Measurements from ENCODE around the gene ALAD.
A peak's percentile ranks its signal among the peaks of the same experiment; 100 is the strongest.
"Not testable (repeated sequence)": the region's sequence is repeated elsewhere in the genome, so short reads cannot be mapped to it uniquely, and the experiment has no call there.

The ALAD gene

DNA sequence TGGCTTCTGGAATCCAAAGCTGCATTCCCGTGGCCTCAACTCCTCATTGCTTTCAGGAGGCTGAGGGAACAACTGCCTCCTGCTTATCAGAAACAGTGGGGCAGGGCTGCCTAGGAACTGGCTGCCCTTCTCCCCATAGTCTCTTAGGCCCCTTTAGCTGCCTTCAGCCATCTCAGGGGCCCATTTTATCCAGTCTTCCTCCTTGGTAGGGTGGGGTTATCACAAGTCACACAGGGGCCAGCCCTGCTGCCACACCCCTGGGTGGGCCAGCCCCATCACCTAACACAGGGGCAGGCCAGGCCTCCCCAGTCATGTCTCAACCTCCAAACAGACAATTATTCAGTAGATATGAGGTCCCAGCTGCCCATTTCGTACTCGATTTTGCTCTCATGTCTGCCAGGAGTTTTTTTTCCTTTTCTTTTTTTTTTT lies 3.9 kb downstream of the ALAD start:
- DNase-seq: no peak

DNA sequence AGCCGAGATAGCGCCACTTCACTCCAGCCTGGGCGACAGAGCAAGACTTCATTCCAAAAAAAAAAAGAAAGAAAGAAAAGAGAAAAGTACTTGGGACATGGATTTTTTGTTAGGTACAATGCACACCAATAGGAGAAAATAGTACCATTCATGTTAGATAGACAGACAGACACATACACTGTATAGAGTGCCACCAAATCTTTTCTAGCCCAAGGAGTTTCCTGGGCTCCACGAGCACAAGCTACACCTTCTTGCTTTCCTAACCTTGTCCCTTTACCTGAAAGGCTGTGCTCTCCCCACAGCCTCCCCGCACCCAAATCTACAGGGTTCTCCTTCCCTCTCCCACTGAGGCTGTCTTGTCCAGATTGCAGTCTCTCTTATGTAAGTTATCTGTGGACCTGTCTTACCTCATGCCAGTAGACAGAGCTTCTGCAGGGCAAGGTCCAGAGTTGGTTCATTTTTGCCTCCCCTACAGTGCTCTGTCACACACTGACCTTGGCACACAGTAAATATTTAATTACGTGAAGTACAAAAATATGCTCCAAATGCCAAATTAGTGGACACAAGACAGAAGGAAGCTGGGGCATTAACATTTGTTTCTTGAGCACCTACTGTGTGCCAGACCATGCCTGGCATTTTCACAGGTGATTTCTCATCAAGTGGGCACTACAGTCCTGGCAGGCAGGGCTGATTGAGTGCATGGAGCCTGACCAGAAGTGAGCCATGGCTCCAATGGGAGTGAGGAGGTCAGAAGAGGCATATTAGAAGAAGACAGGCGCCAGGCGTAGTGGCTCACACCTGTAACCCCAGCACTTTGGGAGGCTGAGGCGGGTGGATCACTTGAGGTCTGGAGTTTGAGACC lies 5.9 kb downstream of the ALAD start:
- no peak for DNase-seq

DNA sequence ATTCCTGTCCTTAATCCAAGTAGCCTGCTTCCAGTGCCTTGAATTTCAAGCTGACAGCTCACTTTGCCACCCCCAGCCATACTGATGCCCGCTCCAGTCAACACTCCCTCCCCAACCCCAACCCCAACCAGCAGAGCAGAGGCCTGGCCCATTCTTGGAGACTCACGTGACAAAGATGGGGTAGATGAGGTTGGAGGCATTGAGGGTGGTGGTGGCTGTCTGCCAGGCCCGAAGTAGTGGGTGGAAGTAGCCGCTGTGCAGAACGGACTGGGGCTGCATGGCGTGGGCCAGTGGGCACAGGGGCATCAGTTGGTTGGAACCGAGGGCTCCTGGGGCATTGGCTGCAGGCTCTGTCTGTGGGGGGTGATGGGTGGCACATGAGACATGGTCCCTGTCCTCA lies 7.8 kb downstream of the ALAD start:
- no peak for DNase-seq

DNA sequence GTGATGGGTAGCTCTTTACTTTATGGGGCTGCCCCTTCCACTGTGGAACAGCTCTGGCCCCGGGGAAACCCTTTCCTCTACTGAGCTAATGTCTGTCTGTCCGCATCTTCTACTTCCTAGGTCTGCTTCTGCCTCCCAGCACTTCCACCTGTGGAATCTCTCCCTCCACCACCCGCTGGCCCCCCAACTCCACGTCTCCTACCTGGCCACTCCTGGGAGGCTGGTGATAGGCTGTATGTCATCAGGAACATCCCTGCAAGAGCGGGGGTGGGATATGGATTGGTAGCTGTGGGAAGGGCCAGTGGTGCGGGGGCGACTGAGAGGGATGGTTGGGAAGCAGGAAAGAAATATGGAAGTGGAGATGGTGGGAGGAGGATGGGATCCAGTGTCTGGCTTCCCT lies 9.2 kb downstream of the ALAD start:
- no peak for DNase-seq

DNA sequence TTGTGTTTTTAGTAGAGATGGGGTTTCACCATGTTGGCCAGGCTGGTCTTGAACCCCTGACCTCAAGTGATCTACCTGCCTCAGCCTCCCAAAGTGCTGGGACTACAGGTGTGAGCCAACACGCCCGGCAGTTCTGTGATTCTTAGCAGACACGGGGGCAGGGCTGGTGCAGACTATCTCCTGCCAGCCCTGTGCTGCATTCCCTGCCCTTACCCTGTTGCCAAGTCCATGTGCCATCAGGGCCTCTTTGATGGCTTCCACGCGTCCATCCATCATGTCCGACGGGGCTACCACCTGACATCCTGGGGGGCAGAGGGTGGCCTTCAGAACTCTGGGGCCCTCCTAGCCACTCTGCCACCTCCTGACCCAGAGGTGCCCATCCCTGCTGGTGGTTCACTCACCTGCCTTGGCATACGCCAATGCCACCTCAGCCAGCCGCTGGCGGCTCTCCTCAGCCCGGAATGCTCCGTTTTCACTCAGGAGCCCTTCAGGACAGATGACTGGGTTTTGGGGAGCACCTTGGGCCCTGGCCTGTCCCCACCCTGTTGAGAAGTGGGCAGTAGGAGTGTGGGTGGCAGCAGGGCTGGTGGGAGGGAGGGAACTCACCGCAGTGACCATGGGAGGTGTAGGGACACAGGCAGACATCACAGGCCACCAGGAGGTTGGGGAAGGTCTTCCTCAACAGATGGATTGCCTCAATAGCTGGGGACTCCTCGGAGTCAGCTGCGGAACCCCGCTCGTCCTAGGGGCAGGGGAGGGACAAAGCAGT lies 10.7 kb downstream of the ALAD start:
- no peak for DNase-seq

DNA sequence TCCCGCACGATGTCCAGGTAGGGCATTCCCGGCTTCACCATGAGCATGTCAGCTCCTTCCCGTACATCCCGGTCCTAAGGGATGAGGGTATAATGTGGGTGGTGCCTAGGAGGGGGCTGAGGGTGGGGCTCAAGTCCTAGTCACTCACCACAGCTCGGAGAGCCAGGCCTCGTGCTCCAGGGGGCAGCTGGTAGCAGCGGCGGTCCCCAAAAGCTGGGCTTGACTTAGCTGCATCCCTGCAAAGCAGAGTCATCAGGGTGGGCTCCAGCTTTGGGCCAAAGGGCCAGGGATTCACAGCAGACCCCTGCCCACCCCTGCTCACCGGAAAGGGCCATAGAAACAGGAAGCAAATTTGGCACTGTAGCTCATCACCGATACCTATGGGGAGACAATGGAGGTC lies 11.6 kb downstream of the ALAD start:
- DNase-seq: no peak

DNA sequence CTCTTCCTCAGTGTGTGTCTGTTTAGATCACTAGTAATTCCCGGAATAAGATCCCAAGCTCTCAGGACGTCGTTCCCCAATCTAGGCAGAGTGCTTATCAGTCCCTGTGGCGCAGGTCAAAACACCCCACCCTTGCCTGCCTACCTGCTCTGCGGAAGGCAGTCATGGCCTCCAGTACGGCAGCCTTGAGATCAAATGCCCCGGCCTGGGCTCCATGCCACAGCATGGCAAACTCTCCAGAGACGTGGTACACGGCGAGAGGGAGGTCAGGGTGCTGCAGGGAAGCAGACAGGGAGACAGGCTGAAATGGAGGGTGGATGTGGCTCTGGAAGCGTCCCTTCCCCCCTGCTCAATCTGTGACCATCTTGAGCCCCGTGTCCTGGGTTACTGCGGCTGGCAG lies 12.3 kb downstream of the ALAD start:
- no peak for DNase-seq

DNA sequence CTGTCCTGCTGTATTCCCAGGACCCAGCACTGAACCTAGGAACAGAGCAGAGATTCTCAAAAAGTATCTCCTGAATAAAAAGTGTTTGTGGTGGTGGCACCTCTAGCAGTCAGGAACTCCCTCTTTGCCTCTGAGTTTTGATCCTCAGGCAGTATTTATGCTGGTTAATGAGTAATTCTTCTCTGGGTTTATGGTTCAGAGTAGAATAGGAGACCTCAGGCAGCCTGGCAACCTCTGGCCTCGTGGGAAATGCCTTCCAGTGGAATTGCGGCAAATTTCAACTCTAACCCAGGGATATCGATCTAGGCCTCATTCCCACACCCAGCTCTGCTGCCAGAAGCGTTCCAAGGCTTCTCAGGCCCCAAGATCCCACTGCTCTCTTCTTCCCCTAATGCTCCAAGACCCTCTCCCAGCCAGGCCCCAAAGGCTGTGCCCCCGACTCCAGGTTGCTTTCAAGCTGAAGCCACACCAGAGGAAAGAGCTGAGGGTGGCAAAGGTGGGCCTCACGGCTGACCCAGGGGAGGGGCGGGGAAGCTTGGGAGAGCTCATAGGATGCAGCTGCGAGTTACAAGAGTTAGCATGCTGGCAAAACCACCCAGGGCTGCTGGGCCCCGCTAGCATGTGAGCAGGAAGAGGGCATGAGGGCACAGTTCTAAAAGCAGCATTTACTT lies 13.4 kb downstream of the ALAD start:
- DNase-seq: no peak

DNA sequence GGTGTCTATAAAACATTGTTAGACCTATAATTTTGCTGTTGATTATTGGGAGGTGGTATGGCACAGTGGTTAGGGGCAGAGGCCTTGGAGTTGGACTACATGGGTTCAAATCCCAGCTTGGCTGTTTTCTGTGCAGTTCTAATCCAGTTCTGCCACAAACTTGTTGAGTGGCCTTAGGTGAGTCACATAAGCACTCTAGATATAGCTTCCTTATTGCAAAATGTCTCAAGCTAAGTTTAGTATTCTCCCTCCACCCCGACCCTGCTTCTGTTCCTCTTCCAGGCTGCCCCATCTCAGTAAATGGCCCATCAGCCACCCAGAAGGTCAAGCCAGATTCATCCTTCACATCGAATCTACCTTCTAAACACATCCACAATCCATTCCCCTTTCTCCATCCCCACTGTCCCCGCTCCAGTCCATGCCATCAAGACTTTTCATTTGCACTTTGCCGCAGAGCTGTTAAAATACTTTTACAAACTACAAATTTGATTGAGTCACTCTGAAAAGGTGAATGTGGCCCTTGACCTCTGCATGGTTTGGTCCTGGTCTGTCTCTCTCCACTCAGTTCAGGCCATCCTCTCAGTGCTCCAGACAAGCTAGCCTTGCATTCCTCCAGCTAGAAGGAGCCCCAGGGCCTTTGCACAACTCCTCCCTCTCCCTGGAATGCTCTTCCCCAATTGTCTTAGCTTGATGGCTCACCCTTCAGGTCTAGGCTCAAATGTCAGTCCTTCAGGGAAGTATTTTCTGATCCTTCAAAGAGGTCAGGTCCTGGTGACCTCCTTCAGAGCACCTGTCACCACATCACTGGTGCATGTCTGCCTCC lies 14.3 kb downstream of the ALAD start:
- DNase-seq: no peak

DNA sequence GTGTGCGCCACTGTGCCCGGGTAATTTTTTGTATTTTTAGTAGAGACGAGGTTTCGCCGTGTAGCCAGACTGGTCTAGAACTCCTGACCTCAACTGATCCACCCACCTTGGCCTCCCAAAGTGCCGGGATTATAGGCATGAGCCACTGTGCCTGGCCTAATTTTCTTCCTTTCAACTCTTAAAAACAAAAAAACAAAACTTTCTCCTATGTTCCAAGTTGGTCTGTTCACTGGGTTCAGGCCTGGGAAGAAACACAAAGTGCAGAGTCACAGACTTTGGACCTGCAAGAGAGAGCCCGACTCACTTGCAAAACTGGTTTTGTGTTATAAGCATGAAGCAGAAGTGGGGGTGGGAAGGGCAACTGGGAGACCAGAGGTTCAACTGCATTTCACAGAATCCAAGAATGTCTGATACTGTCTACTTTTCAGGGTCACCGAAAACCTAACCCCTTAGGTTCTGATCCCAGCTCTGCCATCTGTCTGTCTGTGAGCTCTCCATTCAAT lies 19.1 kb downstream of the ALAD start:
- no peak for DNase-seq

DNA sequence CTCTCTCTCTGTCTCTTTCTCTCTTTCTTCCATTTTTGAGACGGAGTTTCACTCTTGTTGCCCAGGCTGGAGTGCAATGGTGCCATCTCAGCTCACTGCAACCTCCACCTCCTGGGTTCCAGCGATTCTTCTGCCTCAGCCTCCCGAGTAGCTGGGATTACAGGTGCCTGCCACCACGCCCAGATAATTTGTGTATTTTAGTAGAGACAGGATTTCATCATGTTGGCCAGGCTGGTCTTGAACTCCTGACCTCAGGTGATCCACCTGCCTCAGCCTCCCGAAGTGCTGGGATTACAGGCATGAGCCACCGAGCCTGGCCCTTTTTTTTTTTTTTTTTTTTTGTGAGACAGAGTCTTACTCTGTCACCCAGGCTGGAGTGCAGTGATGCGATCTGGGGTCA lies 19.6 kb downstream of the ALAD start:
- DNase-seq: not testable (repeated sequence)

DNA sequence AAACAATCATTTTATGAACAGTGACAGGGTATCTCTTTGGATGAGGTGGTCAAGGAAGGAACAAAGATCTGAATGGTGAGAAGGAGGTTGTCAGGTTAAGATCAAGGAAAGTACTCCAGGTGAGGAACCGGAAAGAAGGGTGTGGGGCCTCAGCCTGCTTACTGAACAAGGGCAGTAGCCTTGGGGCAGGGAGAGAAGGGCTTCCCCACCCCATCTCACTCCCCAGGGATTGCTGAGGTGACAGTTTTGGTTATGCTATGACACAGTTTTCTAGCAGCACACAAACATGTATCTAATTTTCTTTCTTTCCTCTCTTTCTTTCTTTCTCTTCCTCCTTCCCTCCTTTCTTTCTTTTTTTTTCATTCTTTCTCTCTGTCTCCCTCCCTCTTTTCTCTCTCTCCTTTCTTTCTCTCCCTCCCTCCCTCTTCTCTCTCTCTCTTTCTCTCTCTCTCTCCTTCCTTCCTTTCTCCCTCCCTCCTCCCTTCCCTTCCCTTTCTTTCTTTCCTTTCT lies 20.2 kb downstream of the ALAD start:
- DNase-seq: no peak

DNA sequence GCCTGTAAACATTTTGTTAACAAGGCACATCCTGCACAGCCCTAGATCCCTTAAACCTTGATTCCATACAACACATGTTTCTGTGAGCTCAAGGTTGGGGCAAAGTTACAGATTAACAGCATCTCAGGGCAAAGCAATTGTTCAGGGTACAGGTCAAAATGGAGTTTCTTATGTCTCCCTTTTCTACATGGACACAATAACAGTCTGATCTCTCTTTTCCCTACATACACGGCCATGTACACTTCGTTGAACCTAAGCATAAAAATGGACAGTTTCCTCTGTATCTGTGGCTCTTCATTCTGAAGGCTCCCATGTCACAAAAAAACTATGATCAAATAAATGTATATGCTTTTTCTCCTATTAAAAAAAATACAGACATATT lies 21.3 kb downstream of the ALAD start:
- DNase-seq: not testable (repeated sequence)

DNA sequence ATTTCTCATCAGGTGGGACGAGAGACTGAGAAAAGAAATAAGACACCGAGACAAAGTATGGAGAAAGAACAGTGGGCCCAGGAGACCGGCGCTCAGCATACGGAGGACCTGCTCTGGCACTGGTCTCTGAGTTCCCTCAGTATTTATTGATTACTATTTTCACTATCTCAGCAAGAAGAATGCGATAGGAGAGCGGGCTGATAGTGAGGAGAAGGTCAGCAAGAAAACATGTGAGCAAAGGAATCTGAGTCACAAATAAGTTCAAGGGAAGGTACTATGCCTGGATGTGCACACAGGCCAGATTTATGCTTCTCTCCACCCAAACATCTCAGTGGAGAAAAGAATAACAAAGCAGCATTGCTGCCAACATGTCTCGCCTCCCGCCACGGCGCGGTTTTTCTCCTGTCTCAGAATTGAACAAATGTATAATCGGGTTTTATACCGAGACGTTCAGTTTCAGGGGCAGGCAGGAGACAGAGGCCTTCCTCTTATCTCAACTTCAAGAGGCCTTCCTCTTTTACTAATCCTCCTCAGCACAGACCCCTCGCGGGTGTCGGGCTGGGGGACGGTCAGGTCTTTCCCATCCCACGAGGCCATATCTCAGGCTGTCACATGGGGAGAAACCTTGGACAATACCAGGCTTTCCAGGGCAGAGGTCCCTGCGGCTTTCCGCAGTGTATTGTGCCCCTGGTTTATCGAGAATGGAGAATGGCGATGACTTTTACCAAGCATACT lies 21.8 kb downstream of the ALAD start:
- DNase-seq: not testable (repeated sequence)

DNA sequence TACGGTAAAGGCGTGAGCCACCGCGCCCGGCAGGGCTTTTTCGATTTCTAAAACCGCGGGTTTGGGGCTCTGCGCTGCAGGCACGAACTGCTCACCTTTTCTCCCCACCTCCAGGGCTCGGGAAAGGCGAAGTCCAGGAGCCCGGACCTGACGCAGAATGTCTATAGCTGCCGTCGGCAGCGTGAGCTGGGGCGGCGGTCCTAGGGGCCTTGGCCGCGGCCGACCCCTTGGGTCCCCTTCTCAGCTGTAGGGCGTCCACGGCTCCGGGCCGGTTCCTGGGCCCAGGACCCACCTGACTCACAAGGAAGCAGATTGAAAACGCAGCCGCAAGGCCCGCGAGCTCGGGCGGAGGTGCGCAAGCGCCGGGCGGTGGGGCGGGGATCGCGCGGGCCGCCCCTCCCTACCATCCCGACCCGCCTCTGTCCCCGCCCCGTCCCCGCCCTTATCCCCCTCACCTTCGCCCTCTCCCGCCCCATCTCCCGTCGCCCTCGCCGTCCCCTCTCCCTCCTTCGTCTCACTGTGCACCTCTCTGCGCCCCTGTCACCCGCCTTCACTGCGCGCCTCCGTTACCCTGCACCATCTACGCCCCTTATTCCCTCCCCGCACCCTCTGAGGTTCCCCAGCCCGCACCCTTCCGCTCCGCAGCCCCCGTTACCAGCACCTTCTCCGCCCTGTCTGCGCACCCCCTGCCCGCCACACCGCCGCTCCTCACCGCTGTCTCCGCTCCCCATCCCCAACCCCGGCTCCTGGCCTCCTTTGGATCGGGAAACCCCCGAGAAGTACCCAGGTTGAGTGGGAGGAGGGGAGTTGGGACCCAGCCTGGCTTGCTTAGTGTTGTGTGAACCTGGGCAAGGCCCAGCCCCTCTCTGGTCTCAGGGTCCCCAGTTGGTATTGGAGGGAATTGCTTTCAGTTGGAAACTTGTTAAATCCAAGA lies 24.2 kb downstream of the ALAD start, which contains the start of gene HDHD3:
Gene HDHD3 (minus strand): TSS at position 353 of the 934 bp plus-strand sequence. CDS start 2,632 bp downstream, outside the sequence.
- DNase-seq: peak; percentile 74 to 86 (median 80)

DNA sequence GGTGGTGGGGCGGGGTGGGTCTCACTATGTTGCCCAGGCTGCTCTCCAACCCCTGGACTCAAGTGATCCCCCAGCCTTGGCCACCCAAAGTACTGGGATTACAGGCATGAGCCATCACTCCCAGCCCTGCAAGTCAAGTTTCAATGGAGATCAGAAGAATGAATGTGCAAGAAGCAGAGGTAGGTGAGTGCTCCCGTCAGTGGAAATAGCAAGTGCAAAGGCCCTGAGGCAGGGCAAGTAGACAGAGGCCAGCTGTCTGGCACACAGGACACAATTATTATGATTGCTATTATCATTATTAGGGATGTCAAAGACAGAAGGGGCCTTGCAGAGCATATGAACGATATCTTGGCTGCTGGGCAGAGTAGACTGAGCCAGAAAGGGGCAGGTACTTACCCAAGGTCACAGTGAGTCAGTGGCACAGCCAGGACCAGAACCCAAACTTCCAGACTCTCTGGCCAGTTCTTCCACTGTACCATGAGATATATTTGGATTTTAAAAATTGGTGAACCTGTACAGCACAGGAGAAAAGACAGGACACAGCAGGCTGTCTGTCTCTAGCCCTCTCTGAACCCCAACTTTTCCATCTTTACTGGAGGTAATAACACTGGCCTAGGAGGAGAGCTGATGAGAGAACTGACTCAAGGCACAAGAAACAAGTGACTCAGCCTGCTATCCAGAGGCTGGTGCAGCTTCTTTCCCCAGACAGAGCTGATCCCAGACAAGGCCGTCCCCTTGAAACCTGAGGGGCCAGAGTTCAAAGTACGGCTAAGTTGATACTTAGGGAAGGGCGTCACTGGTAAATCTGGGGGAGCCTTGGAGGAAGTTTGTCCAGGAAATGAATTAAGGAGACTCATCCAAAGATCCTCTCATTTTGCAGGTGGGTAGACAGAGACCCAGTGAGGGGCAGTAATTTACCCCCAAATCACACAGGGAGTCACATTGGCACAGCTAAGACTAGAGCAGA lies 25.7 kb downstream of the ALAD start:
- DNase-seq: no peak

DNA sequence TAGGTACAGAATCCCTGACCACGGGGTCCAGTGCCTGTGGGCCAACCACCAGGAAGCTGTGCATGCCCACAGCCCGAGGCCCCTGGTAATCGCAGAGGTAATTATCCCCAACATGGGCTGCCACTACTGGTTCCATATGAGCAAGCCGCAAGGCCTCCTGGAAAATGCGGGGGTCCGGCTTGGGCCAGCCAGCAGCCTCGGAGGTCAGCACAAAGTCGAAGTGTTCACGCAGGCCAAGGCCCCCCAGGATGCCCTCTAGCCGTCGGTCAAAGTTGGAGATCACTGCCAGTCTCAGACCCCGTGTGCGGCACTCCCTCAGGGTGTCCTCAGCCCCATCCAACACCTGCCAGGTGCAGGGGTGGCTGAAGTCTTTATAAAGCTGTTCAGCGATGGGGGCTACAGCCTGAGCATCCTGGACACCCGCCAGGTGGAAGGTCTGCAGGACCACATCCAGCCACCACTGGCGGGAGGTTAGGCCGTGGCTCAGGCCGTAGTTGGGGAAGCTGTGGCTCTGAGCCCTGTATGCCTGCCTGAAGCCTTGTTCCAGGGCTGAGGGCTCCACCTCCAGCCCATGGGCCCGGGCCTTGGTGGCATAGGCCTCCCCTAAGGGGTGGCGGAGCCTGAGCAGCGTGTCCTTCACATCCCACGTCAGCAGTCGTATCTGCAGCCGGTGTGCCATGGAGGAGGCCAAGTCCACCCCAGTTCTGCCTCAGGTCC lies 27.2 kb downstream of the ALAD start:
- DNase-seq: no peak

DNA sequence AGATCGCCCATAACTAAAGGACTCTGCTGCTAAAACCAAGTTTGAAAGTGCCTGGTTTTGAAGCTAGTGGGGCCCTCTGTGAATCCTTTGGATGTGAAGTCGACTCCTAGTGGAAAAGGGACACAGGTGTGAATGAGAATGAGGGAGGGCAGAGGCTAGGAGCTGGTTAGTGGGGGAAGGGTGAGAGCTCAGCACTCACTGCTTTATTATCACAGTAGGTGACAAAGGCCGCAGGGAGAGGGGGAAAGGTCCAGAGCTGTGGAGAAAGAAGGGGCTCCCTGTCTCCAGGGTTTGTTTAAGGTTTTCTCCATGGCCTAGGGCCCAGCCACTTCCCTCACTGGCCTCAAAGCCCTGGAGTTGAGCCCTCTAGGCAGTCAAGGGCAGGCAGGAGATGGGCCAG lies 27.8 kb downstream of the ALAD start:
- DNase-seq: no peak
